ENCODE data around the gene ARL4A.

- TF ChIP-seq E2F1 (CRISPR knock-in tag; IDR thresholded peaks at IDR 0.05) (no peak), AFF4 (CRISPR knock-in tag; IDR thresholded peaks at IDR 0.05) (no peak), PRDM10 (IDR thresholded peaks at IDR 0.05; ENCODE audit: partially characterized antibody) (no peak), PHB2 (IDR thresholded peaks at IDR 0.05; ENCODE audit: low read depth) (no peak)
- TF ChIP-seq, protein P1, sequence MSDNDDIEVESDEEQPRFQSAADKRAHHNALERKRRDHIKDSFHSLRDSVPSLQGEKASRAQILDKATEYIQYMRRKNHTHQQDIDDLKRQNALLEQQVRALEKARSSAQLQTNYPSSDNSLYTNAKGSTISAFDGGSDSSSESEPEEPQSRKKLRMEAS (CRISPR knock-in tag; IDR thresholded peaks at IDR 0.05): no peak
- TF ChIP-seq, protein P2, sequence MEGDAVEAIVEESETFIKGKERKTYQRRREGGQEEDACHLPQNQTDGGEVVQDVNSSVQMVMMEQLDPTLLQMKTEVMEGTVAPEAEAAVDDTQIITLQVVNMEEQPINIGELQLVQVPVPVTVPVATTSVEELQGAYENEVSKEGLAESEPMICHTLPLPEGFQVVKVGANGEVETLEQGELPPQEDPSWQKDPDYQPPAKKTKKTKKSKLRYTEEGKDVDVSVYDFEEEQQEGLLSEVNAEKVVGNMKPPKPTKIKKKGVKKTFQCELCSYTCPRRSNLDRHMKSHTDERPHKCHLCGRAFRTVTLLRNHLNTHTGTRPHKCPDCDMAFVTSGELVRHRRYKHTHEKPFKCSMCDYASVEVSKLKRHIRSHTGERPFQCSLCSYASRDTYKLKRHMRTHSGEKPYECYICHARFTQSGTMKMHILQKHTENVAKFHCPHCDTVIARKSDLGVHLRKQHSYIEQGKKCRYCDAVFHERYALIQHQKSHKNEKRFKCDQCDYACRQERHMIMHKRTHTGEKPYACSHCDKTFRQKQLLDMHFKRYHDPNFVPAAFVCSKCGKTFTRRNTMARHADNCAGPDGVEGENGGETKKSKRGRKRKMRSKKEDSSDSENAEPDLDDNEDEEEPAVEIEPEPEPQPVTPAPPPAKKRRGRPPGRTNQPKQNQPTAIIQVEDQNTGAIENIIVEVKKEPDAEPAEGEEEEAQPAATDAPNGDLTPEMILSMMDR (IDR thresholded peaks at IDR 0.05 in 2 of 3, conservative IDR thresholded peaks at IDR 0.05 in 1 of 3; ENCODE audit: insufficient read depth in 2 of 3, low read depth in 1 of 3, low read length in 3 of 3): no peak
Measured at GRCh38 chr7:12694817-12695216, 7.4 kb downstream of the ARL4A start.
